CD4-positive, CD25-positive, alpha-beta regulatory T cell (primary cell): ENCODE results near the gene SBNO2. TPM values are rescaled to one million over a fixed set of nuclear protein-coding genes. Genes with fewer than 3 reads are reported as not detected.
"Not testable (repeated sequence)": the region's sequence is repeated elsewhere in the genome, so short reads cannot be mapped to it uniquely, and the experiment has no call there.

Source experiments
- ATAC-seq, 2 donors: fragments of 150-1000 bp; cut with Tn5 transposase; one replicate each; pipeline ENCODE4 v1.10.0; 2021; ENCODE audit warnings: low read depth in 2 of 2, moderate number of reproducible peaks in 2 of 2, moderate library complexity in 1 of 2
- DNase-seq, 3 donors: peaks; one replicate each; pipeline versions ENCODE4 v3.0.0 to v3.0.0-alpha.2; 2012 to 2022; ENCODE audit warnings: mixed read lengths in 1 of 3
- H3K27ac ChIP-seq: one replicate; pipeline ENCODE4 v1.7.0; 2013; ENCODE audit warnings: mild to moderate bottlenecking, low read length; ENCODE audit not compliant: insufficient read depth, poor library complexity, severe bottlenecking
- H3K27me3 ChIP-seq: one replicate; pipeline ENCODE4 v1.7.0; 2013; ENCODE audit warnings: low read length; ENCODE audit not compliant: control insufficient read depth, insufficient read depth
- H3K36me3 ChIP-seq: one replicate; pipeline ENCODE4 v1.7.0; 2013; ENCODE audit warnings: mild to moderate bottlenecking, low read length, moderate library complexity; ENCODE audit not compliant: control insufficient read depth, insufficient read depth
- H3K4me1 ChIP-seq: 2 replicates; pipeline ENCODE4 v1.7.0; 2013; ENCODE audit warnings: mild to moderate bottlenecking, low read length; ENCODE audit not compliant: insufficient read depth, control insufficient read depth, poor library complexity, severe bottlenecking
- H3K4me3 ChIP-seq: one replicate; pipeline ENCODE4 v1.7.0; 2013; ENCODE audit warnings: low read depth, mild to moderate bottlenecking, low read length, moderate library complexity
- H3K9me3 ChIP-seq, 2 experiments: 1 replicate in 1 of 2; 2 replicates in 1 of 2; pipeline ENCODE4 v1.7.0; 2013; ENCODE audit warnings: low read length in 2 of 2, mild to moderate bottlenecking in 1 of 2, moderate library complexity in 1 of 2; ENCODE audit not compliant: control insufficient read depth in 2 of 2
- H3K27ac Mint-ChIP-seq, 3 donors: one replicate each; pipeline ENCODE4 v1.8.0; 2020 to 2022; ENCODE audit warnings: mild to moderate bottlenecking in 3 of 3, mixed read lengths in 3 of 3, moderate library complexity in 2 of 3
- H3K27me3 Mint-ChIP-seq: one replicate; pipeline ENCODE4 v1.8.0; 2022; ENCODE audit warnings: mild to moderate bottlenecking, mixed read lengths
- H3K36me3 Mint-ChIP-seq: one replicate; pipeline ENCODE4 v1.8.0; 2020; ENCODE audit warnings: mixed read lengths
- H3K4me1 Mint-ChIP-seq, 4 donors: one replicate each; pipeline ENCODE4 v1.8.0; 2020 to 2022; ENCODE audit warnings: mixed read lengths in 4 of 4, mild to moderate bottlenecking in 1 of 4
- H3K4me3 Mint-ChIP-seq, 4 donors: one replicate each; pipeline ENCODE4 v1.8.0; 2020 to 2022; ENCODE audit warnings: mild to moderate bottlenecking in 4 of 4, mixed read lengths in 4 of 4, moderate library complexity in 3 of 4
- H3K9me3 Mint-ChIP-seq, 7 donors: one replicate each; pipeline ENCODE4 v1.8.0; 2020 to 2022; ENCODE audit warnings: mixed read lengths in 7 of 7, mild to moderate bottlenecking in 3 of 7, moderate library complexity in 2 of 7
- polyA plus RNA-seq, 4 donors: library from polyadenylated mRNA; unstranded; fragments of 300-500 nt; fragmentation: Illumina TruSeq; gene quantifications; one replicate each; pipeline ENCODE4 v1.2.3, GENCODE V29; 2021
- total RNA-seq: library from RNA; stranded (reverse); gene quantifications from one replicate; pipeline ENCODE4 v1.2.3, GENCODE V29; 2022

SBNO2 gene
- total and polyA plus RNA-seq, 5 donors from 2014 or later, result 2.0 to 139 (median 2.7) TPM

DNA sequence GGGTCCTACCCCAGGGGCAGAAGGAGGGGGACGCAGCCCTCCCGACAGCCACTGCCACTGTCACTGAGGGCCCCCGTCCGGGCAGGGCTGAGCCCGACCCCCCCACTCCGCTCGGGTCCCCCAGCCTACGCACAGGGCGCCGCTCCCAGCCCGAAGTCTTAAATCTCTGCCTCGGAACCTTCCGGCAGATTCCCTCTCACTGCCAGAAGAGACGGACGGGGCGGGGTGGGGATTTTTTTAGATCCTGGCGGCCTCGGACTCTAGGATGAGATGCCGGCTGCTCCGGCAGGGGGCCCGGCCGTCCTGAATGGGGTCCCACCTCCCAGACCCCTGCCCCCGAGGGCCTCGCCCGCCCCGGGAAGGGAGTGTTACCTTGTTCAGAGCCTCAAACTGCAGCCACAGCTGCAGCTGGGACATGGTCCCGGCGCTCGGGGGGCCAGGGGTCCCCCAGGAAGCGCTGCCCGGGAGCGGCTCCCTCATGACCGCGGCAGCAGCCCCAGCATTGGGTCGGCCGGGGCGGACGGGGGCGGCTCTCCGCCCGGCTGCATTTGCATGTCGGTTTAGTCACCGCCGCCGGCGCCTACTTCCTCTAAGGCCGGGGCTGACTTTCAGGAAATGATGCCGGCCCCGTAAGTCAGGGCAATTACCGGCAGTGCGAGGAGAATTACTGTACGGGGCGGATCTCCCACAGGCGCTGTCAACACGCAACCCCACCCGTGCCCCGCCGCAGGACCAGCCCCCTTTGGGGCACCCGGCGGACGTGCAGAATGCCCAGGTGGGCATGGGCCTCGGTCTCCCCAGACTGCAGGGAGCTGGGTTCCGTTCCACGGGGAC is 42.1 kb downstream of the SBNO2 start:
- no peaks in the 10 kb centered on the region for H3K9me3 ChIP-seq
- Mint-ChIP-seq H3K4me1 (peaks cover 0 to 50% (median 15%) of the 10 kb centered on the region in 4 donors), H3K9me3 (no peaks in the 10 kb centered on the region), H3K36me3 (no peaks in the 10 kb centered on the region), H3K27me3 (no peaks in the 10 kb centered on the region), H3K4me3 (peak overlapping the region; percentile 87 to 99 (median 92)), H3K27ac (peak overlapping the region; percentile 87 to 94 (median 93))
- H3K4me1 ChIP-seq, result peaks cover 55% of the 10 kb centered on the region
- peak overlapping the region; percentile 66 for H3K4me3 ChIP-seq
- ATAC-seq (peak; percentile 75 to 77), DNase-seq (peak; percentile 78 to 94 (median 85))
- no peaks in the 10 kb centered on the region for H3K27me3 ChIP-seq
- peak overlapping the region; percentile 92 for H3K27ac ChIP-seq
- H3K36me3 ChIP-seq, result peaks cover 8% of the 10 kb centered on the region

DNA sequence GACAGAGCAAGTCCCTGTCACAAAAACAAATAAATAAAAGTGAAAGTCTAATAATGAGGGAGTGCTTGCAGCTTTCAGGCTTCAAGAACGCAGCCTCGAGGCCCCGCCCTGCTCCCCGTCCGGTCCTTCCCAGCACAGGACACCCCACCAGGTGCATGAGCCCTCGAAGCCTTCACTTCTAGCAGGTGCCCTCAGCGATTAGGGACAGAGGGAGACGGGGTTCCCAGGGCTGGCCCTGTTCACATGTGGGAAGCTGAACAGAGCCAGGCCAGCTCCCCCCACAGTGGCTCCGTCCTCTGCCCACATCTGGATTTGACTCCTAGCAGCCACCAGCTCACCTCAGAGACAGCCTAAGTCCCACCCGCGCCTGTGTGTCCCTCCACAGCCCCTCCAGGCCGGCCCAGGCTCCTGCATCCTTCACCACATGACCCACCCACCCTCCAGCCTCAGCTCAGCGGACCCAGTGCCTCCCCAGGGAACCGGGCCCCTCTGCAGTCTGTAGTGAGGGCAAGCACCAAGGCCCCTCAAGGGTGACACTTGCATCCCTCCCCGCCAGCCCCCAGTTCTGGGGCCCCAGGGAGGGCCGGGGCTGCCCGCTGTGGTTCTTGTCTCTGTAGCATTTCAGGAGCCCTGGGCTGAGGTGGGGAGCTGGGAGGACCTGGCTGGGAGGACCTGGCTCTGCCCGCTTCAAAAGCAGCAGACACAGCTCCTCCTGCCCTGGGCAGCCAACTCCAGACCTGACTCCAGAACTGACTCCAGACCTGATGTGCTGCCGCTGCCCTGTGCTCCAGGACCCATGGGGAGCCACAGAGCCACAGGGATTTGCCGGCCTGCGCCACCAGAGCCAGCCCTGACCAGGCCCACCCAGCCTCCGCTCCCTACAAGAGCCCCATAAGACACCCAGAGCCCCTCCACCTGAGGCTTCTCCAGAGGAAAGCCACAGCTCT is 43.0 kb downstream of the SBNO2 start:
- peaks cover 0 to 46% (median 12%) of the 10 kb centered on the region in 4 donors for H3K4me1 Mint-ChIP-seq
- Histone ChIP-seq H3K27me3 (no peaks in the 10 kb centered on the region), H3K9me3 (no peaks in the 10 kb centered on the region), H3K4me1 (peaks cover 49% of the 10 kb centered on the region), H3K36me3 (peaks cover 17% of the 10 kb centered on the region), H3K4me3 (peak overlapping the region; percentile 66), H3K27ac (peak overlapping the region; percentile 92)
- H3K4me3 Mint-ChIP-seq, result peak overlapping the region; percentile 87 to 99 (median 92)
- H3K9me3 Mint-ChIP-seq, result no peaks in the 10 kb centered on the region
- peak overlapping the region; percentile 87 to 94 (median 93) for H3K27ac Mint-ChIP-seq
- no peaks in the 10 kb centered on the region for H3K36me3 Mint-ChIP-seq
- ATAC-seq (peak; percentile 36 to 41), DNase-seq (peak in 2 of 3 donors; percentile 53 to 82)
- H3K27me3 Mint-ChIP-seq, result no peaks in the 10 kb centered on the region

- H3K4me3 ChIP-seq, result no peak overlapping the region
- H3K27me3 ChIP-seq, result no peaks in the 10 kb centered on the region
- H3K4me1 Mint-ChIP-seq, result peaks cover 0 to 40% (median 9%) of the 10 kb centered on the region in 4 donors
- H3K27me3 Mint-ChIP-seq, result no peaks in the 10 kb centered on the region
- H3K9me3 ChIP-seq, result no peaks in the 10 kb centered on the region
- no peaks in the 10 kb centered on the region for H3K9me3 Mint-ChIP-seq
- H3K27ac ChIP-seq, result peak overlapping the region; percentile 92
- H3K27ac Mint-ChIP-seq, result peak overlapping the region in 1 of 3 donors; percentile 87
- DNase-seq (no peak), ATAC-seq (no peak)
- peaks cover 42% of the 10 kb centered on the region for H3K4me1 ChIP-seq
- H3K36me3 ChIP-seq, result peaks cover 26% of the 10 kb centered on the region
- H3K36me3 Mint-ChIP-seq, result no peaks in the 10 kb centered on the region
- H3K4me3 Mint-ChIP-seq, result peak overlapping the region in 2 of 4 donors; percentile 15 to 99
Measured at GRCh38 chr19:1129535-1129934, 44.5 kb downstream of the SBNO2 start.

DNA sequence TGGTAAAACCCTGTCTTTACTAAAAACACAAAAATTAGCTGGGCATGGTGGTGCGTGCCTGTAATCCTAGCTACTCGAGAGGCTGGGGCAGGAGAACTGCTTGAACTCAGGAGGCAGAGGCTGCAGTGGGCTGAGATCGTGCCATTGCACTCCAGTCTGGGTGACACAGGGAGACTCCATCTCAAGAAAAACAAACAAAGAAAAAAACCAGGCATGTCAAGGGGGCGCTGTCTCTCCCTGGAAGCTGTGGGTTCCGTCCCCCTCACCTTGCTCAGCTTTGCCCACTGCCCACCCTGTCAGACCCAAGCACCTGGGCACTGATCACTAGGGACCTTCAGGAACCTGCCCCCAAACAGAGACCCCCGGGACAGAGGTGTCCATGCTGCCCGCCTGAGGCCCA is 45.0 kb downstream of the SBNO2 start:
- not testable (repeated sequence) for H3K36me3 Mint-ChIP-seq, H3K27me3 Mint-ChIP-seq, DNase-seq, H3K4me3 ChIP-seq, H3K9me3 ChIP-seq, ATAC-seq, H3K27ac Mint-ChIP-seq, H3K27me3 ChIP-seq, H3K9me3 Mint-ChIP-seq
- Mint-ChIP-seq H3K4me3 (peak overlapping the region; percentile 29 to 57 (median 40)), H3K4me1 (peaks cover 0 to 36% (median 9%) of the 10 kb centered on the region in 4 donors)
- peaks cover 42% of the 10 kb centered on the region for H3K4me1 ChIP-seq
- H3K36me3 ChIP-seq, result peaks cover 29% of the 10 kb centered on the region
- peak overlapping the region; percentile 92 for H3K27ac ChIP-seq

DNA sequence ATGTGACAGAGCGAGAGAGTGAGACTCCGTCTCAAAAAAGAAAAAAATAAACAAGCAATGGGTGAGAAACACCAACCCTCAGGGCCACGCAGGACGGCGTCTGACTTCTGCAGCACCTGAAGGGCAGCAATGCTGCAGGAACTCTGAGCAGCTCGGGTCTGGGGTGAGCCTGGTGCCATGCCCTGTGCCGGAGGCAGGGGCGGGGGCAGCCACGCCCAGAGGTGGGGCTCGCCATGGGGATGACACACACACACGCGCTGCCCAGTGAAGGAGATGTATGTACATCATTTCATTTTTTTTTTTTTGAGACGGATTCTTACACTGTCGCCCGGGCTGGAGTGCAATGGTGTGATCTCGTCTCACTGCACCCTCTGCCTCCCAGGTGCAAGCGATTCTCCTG is 46.0 kb downstream of the SBNO2 start:
- peaks cover 0 to 30% (median 5%) of the 10 kb centered on the region in 4 donors for H3K4me1 Mint-ChIP-seq

GRCh38 chr19:1126984-1127760 is 46.9 kb downstream of the SBNO2 start:
- Mint-ChIP-seq H3K4me3 (peak overlapping the region in 1 of 4 donors; percentile 58), H3K9me3 (no peaks in the 10 kb centered on the region), H3K27me3 (no peaks in the 10 kb centered on the region), H3K27ac (peak overlapping the region in 1 of 3 donors; percentile 26), H3K36me3 (no peaks in the 10 kb centered on the region), H3K4me1 (peaks cover 0 to 27% (median 5%) of the 10 kb centered on the region in 4 donors)
- no peak for DNase-seq
- no peak for ATAC-seq
- H3K9me3 ChIP-seq, result no peaks in the 10 kb centered on the region
- H3K27me3 ChIP-seq, result no peaks in the 10 kb centered on the region
- H3K27ac ChIP-seq, result no peak overlapping the region
- H3K36me3 ChIP-seq, result peaks cover 42% of the 10 kb centered on the region
- peaks cover 24% of the 10 kb centered on the region for H3K4me1 ChIP-seq
- no peak overlapping the region for H3K4me3 ChIP-seq

More for the DNA sequence above, 46.0 kb downstream of the SBNO2 start:
- no peaks in the 10 kb centered on the region for H3K27me3 Mint-ChIP-seq
- H3K36me3 Mint-ChIP-seq, result no peaks in the 10 kb centered on the region
- DNase-seq (no peak), ATAC-seq (no peak)
- H3K4me3 Mint-ChIP-seq, result peak overlapping the region in 1 of 4 donors; percentile 56
- no peaks in the 10 kb centered on the region for H3K9me3 Mint-ChIP-seq
- H3K27ac Mint-ChIP-seq, result peak overlapping the region in 2 of 3 donors; percentile 26 to 38
- H3K4me1 ChIP-seq, result peaks cover 33% of the 10 kb centered on the region
- no peak overlapping the region for H3K4me3 ChIP-seq
- no peaks in the 10 kb centered on the region for H3K27me3 ChIP-seq
- H3K9me3 ChIP-seq, result no peaks in the 10 kb centered on the region
- peaks cover 37% of the 10 kb centered on the region for H3K36me3 ChIP-seq
- H3K27ac ChIP-seq, result no peak overlapping the region
